GM23248 (cell line): ENCODE measurements around the gene KIF18B.

Experiments
- EZH2 ChIP-seq: fragments of 200-600 bp; sonication (generic); IDR thresholded peaks from 2 replicates; pipeline ENCODE4 v1.6.1; 2018; ENCODE audit warnings: antibody characterized with exemption, mild to moderate bottlenecking; ENCODE audit not compliant: insufficient read depth, poor library complexity, severe bottlenecking
- EZH2phosphoT487 ChIP-seq: fragments of 200-600 bp; sonication (generic); IDR thresholded peaks from 2 replicates; pipeline ENCODE4 v1.6.1; 2018; ENCODE audit warnings: antibody characterized with exemption, moderate library complexity, mild to moderate bottlenecking, low read depth; ENCODE audit not compliant: insufficient read depth

DNA sequence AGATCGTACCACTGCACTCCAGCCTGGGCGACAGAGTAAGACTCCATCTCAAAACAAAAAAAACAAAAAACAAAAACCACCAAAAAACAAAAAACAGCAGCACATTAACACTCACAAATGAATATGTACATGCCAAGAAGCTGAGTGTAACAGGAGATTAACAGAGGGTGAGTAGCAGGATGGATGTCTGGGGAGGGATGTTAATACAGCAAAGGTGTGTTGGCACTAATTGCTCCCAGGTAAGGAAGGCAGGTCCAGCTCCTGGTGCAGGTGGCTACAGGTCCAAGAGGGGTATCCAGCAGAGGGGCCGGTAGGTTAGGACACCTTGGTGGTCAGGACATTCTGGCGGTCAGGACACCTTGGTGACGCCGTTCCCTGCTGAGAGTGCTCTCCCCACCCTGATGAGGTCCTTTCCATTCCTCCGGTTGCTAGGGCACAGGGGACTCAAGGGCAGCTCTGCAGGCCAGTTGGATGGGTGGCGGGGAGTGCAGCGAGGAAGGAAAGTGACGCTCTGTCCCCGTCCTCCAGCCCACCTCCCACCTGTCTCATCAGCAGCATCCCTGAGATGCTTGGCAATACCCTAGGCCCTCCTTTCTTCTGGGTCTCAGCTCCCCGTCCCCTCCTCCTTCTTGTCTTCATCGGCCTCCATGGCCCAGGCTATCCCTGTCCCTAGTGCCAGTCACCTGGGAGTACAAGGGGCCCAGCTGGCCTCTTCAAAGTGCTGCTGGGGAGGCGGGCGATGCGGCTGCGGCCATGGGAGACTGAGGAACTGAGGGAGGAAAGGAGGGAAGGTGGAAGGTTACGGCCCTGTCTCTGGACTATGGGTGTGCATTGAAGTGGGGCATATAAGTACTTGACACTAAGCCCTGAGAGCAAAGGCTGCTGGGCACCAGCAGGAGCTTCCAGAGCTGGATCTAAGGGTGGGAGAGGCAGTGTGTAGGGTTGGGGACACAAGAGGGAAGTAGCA, 21.6 kb downstream of the KIF18B start:
- TF ChIP-seq EZH2 (no peak), EZH2phosphoT487 (no peak)
